HepG2 (cell line): ENCODE measurements around the gene PML.

Experiments
- CTCF ChIP-seq: sonication (generic); formaldehyde crosslinking; IDR thresholded peaks from 2 replicates; pipeline ENCODE4 v1.5.0; 2020; ENCODE audit warnings: mild to moderate bottlenecking, missing genetic modification reagents, moderate library complexity
- E2F5 ChIP-seq: sonication (generic); formaldehyde crosslinking; conservative IDR thresholded peaks from 2 replicates; pipeline ENCODE4 v1.4.0; 2020; ENCODE audit warnings: missing genetic modification reagents
- EP300 ChIP-seq, 3 experiments: sonication (generic) in 1 of 3; formaldehyde crosslinking in 1 of 3; IDR thresholded peaks; 2 replicates each; pipeline versions ENCODE4 v1.5.1 to v1.6.1; 2011 to 2020; ENCODE audit warnings: low read depth in 2 of 3, low read length in 2 of 3, borderline replicate concordance in 1 of 3, improper control_type of control experiment in 1 of 3, mild to moderate bottlenecking in 1 of 3, missing genetic modification reagents in 1 of 3, moderate library complexity in 1 of 3
- FOSL2 ChIP-seq: sonication (generic); formaldehyde crosslinking; IDR thresholded peaks from 2 replicates; pipeline ENCODE4 v1.4.0; 2020; ENCODE audit warnings: missing genetic modification reagents
- JUNB ChIP-seq: sonication (generic); formaldehyde crosslinking; IDR thresholded peaks from 2 replicates; pipeline ENCODE4 v1.8.0; 2022; ENCODE audit warnings: missing genetic modification reagents, mild to moderate bottlenecking, borderline replicate concordance
- MZF1 ChIP-seq: sonication (generic); formaldehyde crosslinking; IDR thresholded peaks from 2 replicates; pipeline ENCODE4 v1.8.1; 2023; ENCODE audit warnings: mild to moderate bottlenecking, missing genetic modification reagents, borderline replicate concordance
- RFX5 ChIP-seq: IDR thresholded peaks from 2 replicates; pipeline ENCODE4 v1.6.1; 2011; ENCODE audit warnings: low read depth, low read length, improper control_type of control experiment
- SRF ChIP-seq: IDR thresholded peaks from 2 replicates; pipeline ENCODE4 v1.6.1; 2011; ENCODE audit warnings: mild to moderate bottlenecking, low read depth, low read length, moderate library complexity
- TF ChIP-seq, protein P1 (sequence below): IDR thresholded peaks from 2 replicates; pipeline ENCODE4 v1.6.1; 2012; ENCODE audit warnings: inconsistent platforms

DNA sequence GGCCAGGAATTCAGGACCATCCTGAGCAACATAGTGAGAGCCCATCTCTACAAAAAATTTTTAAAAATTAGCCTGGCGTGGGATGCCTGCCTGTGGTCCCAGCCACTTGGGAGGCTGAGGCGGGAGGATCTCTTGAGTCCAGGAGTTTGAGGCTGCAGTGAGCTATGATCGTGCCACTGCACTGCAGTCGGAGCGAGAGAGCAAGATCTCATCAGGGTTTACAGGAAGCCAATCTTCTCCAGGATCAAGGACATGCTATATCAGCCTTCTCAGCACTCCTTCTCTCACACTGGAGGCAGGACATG, 2.0 kb upstream of the PML start:
- TF ChIP-seq RFX5 = no peak
- TF ChIP-seq SRF = no peak
- no peak for TF ChIP-seq EP300 (IDR thresholded peaks at IDR 0.05; ENCODE audit: low read depth in 2 of 2, low read length in 2 of 2)
- no peak for TF ChIP-seq EP300 (CRISPR knock-in tag; IDR thresholded peaks at IDR 0.05; ENCODE audit: borderline replicate concordance)
- no peak for TF ChIP-seq JUNB
- no peak for TF ChIP-seq CTCF (CRISPR knock-in tag)
- no peak for TF ChIP-seq MZF1
- no peak for TF ChIP-seq FOSL2 (CRISPR knock-in tag)
- no peak for TF ChIP-seq E2F5 (CRISPR knock-in tag)
- TF ChIP-seq, protein P1, sequence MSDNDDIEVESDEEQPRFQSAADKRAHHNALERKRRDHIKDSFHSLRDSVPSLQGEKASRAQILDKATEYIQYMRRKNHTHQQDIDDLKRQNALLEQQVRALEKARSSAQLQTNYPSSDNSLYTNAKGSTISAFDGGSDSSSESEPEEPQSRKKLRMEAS = no peak
